Spleen (tissue), 7 donors: Measurements from ENCODE around the gene UNC13B.

ENCODE experiments used
- CTCF ChIP-seq, 11 experiments: fragments of 200-600 bp in 7 of 11; fragments of 450-650 bp in 4 of 11; sonication (generic) in 4 of 11; IDR thresholded peaks in 8 of 11; conservative IDR thresholded peaks in 3 of 11; 1 replicate in 7 of 11; 2 replicates in 4 of 11; pipeline versions ENCODE4 v1.4.0 to v1.8.0; 2016 to 2021; ENCODE audit warnings: antibody characterized with exemption in 11 of 11, inconsistent platforms in 4 of 11, mild to moderate bottlenecking in 1 of 11
- POLR2A ChIP-seq, 3 donors: fragments of 450-650 bp; IDR thresholded peaks; one replicate each; pipeline ENCODE4 v1.5.1; 2017; ENCODE audit warnings: antibody characterized with exemption in 3 of 3, mild to moderate bottlenecking in 1 of 3
- POLR2AphosphoS5 ChIP-seq, 3 donors: sonication (generic); formaldehyde crosslinking; IDR thresholded peaks; one replicate each; pipeline ENCODE4 v1.5.1; 2017; ENCODE audit warnings: antibody characterized with exemption in 3 of 3
- donor health status: DM: no; HTN: no; CAD: no; lungs with moderate emphysema.
- donor health status: DM: no; HTN: no; CAD: no.
- donor health status: DM: no; HTN: no; CAD: no.

- TF ChIP-seq CTCF (IDR thresholded peaks at IDR 0.05 in 8 of 11, conservative IDR thresholded peaks at IDR 0.05 in 3 of 11), result no peak
- no peak for TF ChIP-seq POLR2A (IDR thresholded peaks at IDR 0.05)
- TF ChIP-seq POLR2AphosphoS5 (IDR thresholded peaks at IDR 0.05), result no peak
Observed at GRCh38 chr9:35404865-35405264, 243.1 kb downstream of the UNC13B start.
